ENCODE results near the gene RAD9A. TPM values are rescaled to one million over a fixed set of nuclear protein-coding genes. Genes with fewer than 3 reads are reported as not detected.

RAD9A gene
- total and polyA plus RNA-seq, 11 donors = 3.5 to 9.1 (median 6.1) TPM

GRCh38 chr11:67416416-67417335 is 24.9 kb downstream of the RAD9A start:
- Histone ChIP-seq H3K36me3 (no peaks in the 10 kb centered on the region), H3K9me3 (no peaks in the 10 kb centered on the region), H3K4me3 (peak overlapping the region in 1 of 12 donors; percentile 52), H3K4me1 (peaks cover 3 to 67% (median 43%) of the 10 kb centered on the region in 12 donors), H3K27me3 (peaks cover 0 to 26% (median 8%) of the 10 kb centered on the region in 9 donors), H3K27ac (peak overlapping the region in 11 of 12 donors; percentile 47 to 96 (median 91))
- ATAC-seq (no peak), DNase-seq (no peak)
- intact Hi-C loops (cut with DNase I) = no loop called here
- WGBS, 4 donors = 49 to 57% (median 53%) methylated on average over 15 to 21 of the region's 21 CpGs
- TF ChIP-seq POLR2A (IDR thresholded peaks at IDR 0.05) = no peak
- no peak for TF ChIP-seq CTCF (IDR thresholded peaks at IDR 0.05)

- 74 to 86% (median 80%) methylated on average over 7 to 12 of the region's 12 CpGs for WGBS, 4 donors
- Histone ChIP-seq H3K27ac (peak overlapping the region in 11 of 12 donors; percentile 47 to 96 (median 91)), H3K4me1 (peaks cover 3 to 67% (median 43%) of the 10 kb centered on the region in 12 donors), H3K36me3 (no peaks in the 10 kb centered on the region), H3K27me3 (peaks cover 0 to 23% (median 5%) of the 10 kb centered on the region in 9 donors), H3K4me3 (no peak overlapping the region), H3K9me3 (no peaks in the 10 kb centered on the region)
- intact Hi-C loops (cut with DNase I) = no loop called here
- no peak for TF ChIP-seq POLR2A (IDR thresholded peaks at IDR 0.05)
- TF ChIP-seq CTCF (IDR thresholded peaks at IDR 0.05) = no peak
- DNase-seq = no peak
- ATAC-seq = no peak
These were observed 25.6 kb downstream of the RAD9A start for GRCh38 chr11:67417425-67417824.

- intact Hi-C loops (cut with DNase I) = no loop called here
- H3K9me3 ChIP-seq = no peaks in the 10 kb centered on the region
- peaks cover 0 to 20% (median 0%) of the 10 kb centered on the region in 9 donors for H3K27me3 ChIP-seq
- H3K4me1 ChIP-seq = peaks cover 3 to 67% (median 43%) of the 10 kb centered on the region in 12 donors
- peak overlapping the region in 5 of 12 donors; percentile 5 to 25 (median 22) for H3K4me3 ChIP-seq
- 41 to 62% (median 45%) methylated on average over 17 to 26 of the region's 26 CpGs for WGBS, 4 donors
- H3K36me3 ChIP-seq = no peaks in the 10 kb centered on the region
- peak overlapping the region; percentile 28 to 96 (median 87) for H3K27ac ChIP-seq
- TF ChIP-seq POLR2A (IDR thresholded peaks at IDR 0.05) = no peak
- no peak for TF ChIP-seq CTCF (IDR thresholded peaks at IDR 0.05)
- DNase-seq (peak in 4 of 5 donors; percentile 58 to 80 (median 65)), ATAC-seq (peak; percentile 7 to 72 (median 18))
These were observed 26.9 kb downstream of the RAD9A start for GRCh38 chr11:67418476-67419281.

Measured in heart left ventricle (tissue), 16 donors.